ENCODE measurements around the gene RNASE4.

DNA sequence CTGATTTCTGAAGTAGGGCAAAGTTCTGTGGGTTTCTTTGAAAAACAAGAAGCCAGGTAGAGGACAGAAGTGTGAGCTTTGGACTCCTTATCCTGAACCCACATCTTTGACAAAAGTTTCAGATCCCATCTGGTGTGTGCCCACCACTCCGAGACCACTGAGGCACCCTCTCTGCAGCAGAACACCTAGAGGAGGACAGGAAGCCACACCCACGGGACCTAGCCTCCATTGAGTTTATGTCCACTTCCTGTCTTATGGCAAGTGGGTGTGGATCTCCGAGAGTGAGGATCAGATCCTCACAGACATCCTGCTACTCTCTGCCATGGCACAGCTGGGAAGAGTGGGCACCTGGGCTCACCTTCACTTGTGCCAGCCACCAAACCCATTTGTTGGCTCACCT is 26.1 kb upstream of the RNASE4 start:
- TF ChIP-seq CTCF (IDR thresholded peaks at IDR 0.05), result no peak
- no peak for TF ChIP-seq POLR2A (IDR thresholded peaks at IDR 0.05)

All from ovary (tissue), 3 donors.